ENCODE data around the gene HOXB6.

HOXB6 gene

GRCh38 chr17:48569674-48570324, 35.0 kb downstream of the HOXB6 start:
- H3K27ac ChIP-seq: no peak overlapping the region
- TF ChIP-seq CTCF (conservative IDR thresholded peaks at IDR 0.05) (no peak), ZFX (IDR thresholded peaks at IDR 0.05) (no peak)

- no peak overlapping the region for H3K27ac ChIP-seq
- TF ChIP-seq ZFX (IDR thresholded peaks at IDR 0.05) (no peak), CTCF (conservative IDR thresholded peaks at IDR 0.05) (no peak)
Measured at GRCh38 chr17:48569240-48569582, 35.6 kb downstream of the HOXB6 start.

- TF ChIP-seq ZFX (IDR thresholded peaks at IDR 0.05) (no peak), CTCF (conservative IDR thresholded peaks at IDR 0.05) (no peak)
- no peak overlapping the region for H3K27ac ChIP-seq
Measured at GRCh38 chr17:48568499-48569239, 36.1 kb downstream of the HOXB6 start.

- H3K27ac ChIP-seq: no peak overlapping the region
- TF ChIP-seq CTCF (conservative IDR thresholded peaks at IDR 0.05) (no peak), ZFX (IDR thresholded peaks at IDR 0.05) (no peak)
Measured at GRCh38 chr17:48567646-48568354, 37.0 kb downstream of the HOXB6 start.

GRCh38 chr17:48567209-48567608, 37.6 kb downstream of the HOXB6 start:
- H3K27ac ChIP-seq: no peak overlapping the region
- TF ChIP-seq CTCF (conservative IDR thresholded peaks at IDR 0.05): no peak
- no peak for TF ChIP-seq ZFX (IDR thresholded peaks at IDR 0.05)

GRCh38 chr17:48566717-48567116, 38.1 kb downstream of the HOXB6 start:
- TF ChIP-seq ZFX (IDR thresholded peaks at IDR 0.05) (no peak), CTCF (conservative IDR thresholded peaks at IDR 0.05) (no peak)
- H3K27ac ChIP-seq: no peak overlapping the region

Measured in C4-2B (cell line).